Measurements from ENCODE around the gene TIRAP.

Gene TIRAP

GRCh38 chr11:126331286-126331685 is 48.4 kb downstream of the TIRAP start:
- Histone ChIP-seq H3K4me3 (ENCODE audit: low read depth, low read length) (no peak overlapping the region), H3K36me3 (no peaks in the 10 kb centered on the region), H3K9me3 (no peaks in the 10 kb centered on the region), H3K4me1 (peaks cover 32% of the 10 kb centered on the region), H3K27me3 (no peaks in the 10 kb centered on the region)
- DNase-seq: no peak
- no peak for TF ChIP-seq CTCF (IDR thresholded peaks at IDR 0.05; ENCODE audit: low read depth, low read length)

- Histone ChIP-seq H3K9me3 (no peaks in the 10 kb centered on the region), H3K27me3 (no peaks in the 10 kb centered on the region), H3K4me3 (ENCODE audit: low read depth, low read length) (no peak overlapping the region), H3K36me3 (no peaks in the 10 kb centered on the region), H3K4me1 (peaks cover 41% of the 10 kb centered on the region)
- no peak for TF ChIP-seq CTCF (IDR thresholded peaks at IDR 0.05; ENCODE audit: low read depth, low read length)
- peak; percentile 69 for DNase-seq
Observed at GRCh38 chr11:126332221-126332711, 49.4 kb downstream of the TIRAP start.

- no peak for TF ChIP-seq CTCF (IDR thresholded peaks at IDR 0.05; ENCODE audit: low read depth, low read length)
Observed at GRCh38 chr11:126333142-126333541, 50.2 kb downstream of the TIRAP start.

GRCh38 chr11:126334659-126335462 is 52.0 kb downstream of the TIRAP start:
- no peak overlapping the region for H3K4me3 ChIP-seq (ENCODE audit: low read depth, low read length)
- H3K36me3 ChIP-seq: no peaks in the 10 kb centered on the region
- no peak for TF ChIP-seq CTCF (IDR thresholded peaks at IDR 0.05; ENCODE audit: low read depth, low read length)
- H3K27me3 ChIP-seq: no peaks in the 10 kb centered on the region
- no peak for DNase-seq
- H3K9me3 ChIP-seq: no peaks in the 10 kb centered on the region
- peaks cover 42% of the 10 kb centered on the region for H3K4me1 ChIP-seq

More at GRCh38 chr11:126333142-126333541, 50.2 kb downstream of the TIRAP start:
- no peak for DNase-seq
- Histone ChIP-seq H3K27me3 (no peaks in the 10 kb centered on the region), H3K9me3 (no peaks in the 10 kb centered on the region), H3K4me3 (ENCODE audit: low read depth, low read length) (no peak overlapping the region), H3K4me1 (peaks cover 42% of the 10 kb centered on the region), H3K36me3 (no peaks in the 10 kb centered on the region)

- Histone ChIP-seq H3K4me1 (peaks cover 42% of the 10 kb centered on the region), H3K27me3 (no peaks in the 10 kb centered on the region), H3K9me3 (no peaks in the 10 kb centered on the region), H3K36me3 (no peaks in the 10 kb centered on the region), H3K4me3 (ENCODE audit: low read depth, low read length) (no peak overlapping the region)
- no peak for TF ChIP-seq CTCF (IDR thresholded peaks at IDR 0.05; ENCODE audit: low read depth, low read length)
- no peak for DNase-seq
Observed at GRCh38 chr11:126335463-126335760, 52.5 kb downstream of the TIRAP start.

GRCh38 chr11:126336138-126336541 is 53.2 kb downstream of the TIRAP start:
- H3K4me1 ChIP-seq: peaks cover 42% of the 10 kb centered on the region
- H3K36me3 ChIP-seq: no peaks in the 10 kb centered on the region
- TF ChIP-seq CTCF (IDR thresholded peaks at IDR 0.05; ENCODE audit: low read depth, low read length): no peak
- no peaks in the 10 kb centered on the region for H3K9me3 ChIP-seq
- H3K4me3 ChIP-seq (ENCODE audit: low read depth, low read length): no peak overlapping the region
- H3K27me3 ChIP-seq: no peaks in the 10 kb centered on the region
- no peak for DNase-seq

All from BE2C (cell line).